GM10266 (cell line): Measurements from ENCODE around the gene DLG1.

Experiments used
- DNase-seq: peaks from one replicate; pipeline ENCODE4 v3.0.0; 2012; ENCODE audit errors: extremely low spot score
- CTCF ChIP-seq: IDR thresholded peaks from 2 replicates; pipeline ENCODE4 v1.5.1; 2012; ENCODE audit warnings: mild to moderate bottlenecking, low read depth; ENCODE audit not compliant: control insufficient read depth, insufficient read depth; ENCODE audit errors: missing control alignments

The DLG1 gene

GRCh38 chr3:197292083-197292646 is 6.2 kb downstream of the DLG1 start:
- no peak for TF ChIP-seq CTCF
- DNase-seq, result no peak

GRCh38 chr3:197289726-197290125 is 8.7 kb downstream of the DLG1 start:
- DNase-seq, result no peak
- no peak for TF ChIP-seq CTCF

- DNase-seq, result no peak
- no peak for TF ChIP-seq CTCF
These were observed 11.7 kb downstream of the DLG1 start for GRCh38 chr3:197286678-197287077.

GRCh38 chr3:197285557-197285956 is 12.9 kb downstream of the DLG1 start:
- DNase-seq, result no peak
- no peak for TF ChIP-seq CTCF

- DNase-seq, result no peak
- TF ChIP-seq CTCF, result no peak
These were observed 15.4 kb downstream of the DLG1 start for GRCh38 chr3:197283045-197283444.

GRCh38 chr3:197281849-197282248 is 16.6 kb downstream of the DLG1 start:
- no peak for DNase-seq
- no peak for TF ChIP-seq CTCF

- no peak for DNase-seq
- no peak for TF ChIP-seq CTCF
These were observed 18.3 kb downstream of the DLG1 start for GRCh38 chr3:197280156-197280555.
